Measurements from ENCODE around the gene KCNE3.

DNA sequence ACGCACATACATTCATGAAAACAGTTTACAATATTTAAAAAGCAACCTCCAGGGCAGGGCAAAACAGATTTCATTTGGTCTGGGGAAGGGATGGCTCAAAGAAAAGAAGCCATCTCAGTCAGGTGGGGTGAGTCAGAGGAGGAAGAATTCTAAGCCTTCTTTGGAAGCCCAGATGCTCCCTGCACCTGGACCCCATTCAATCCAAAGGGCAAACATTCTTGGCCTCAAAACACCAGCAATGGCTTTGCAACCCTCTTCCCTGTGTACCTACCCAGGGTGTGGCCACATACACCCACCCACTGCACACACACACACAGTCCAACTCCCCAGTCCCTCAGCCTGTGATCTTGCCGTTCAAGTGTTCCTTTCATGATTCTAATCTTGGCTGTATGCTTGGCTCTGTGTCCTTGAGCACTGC is 2.0 kb downstream of the KCNE3 start:
- TF ChIP-seq, protein P1, sequence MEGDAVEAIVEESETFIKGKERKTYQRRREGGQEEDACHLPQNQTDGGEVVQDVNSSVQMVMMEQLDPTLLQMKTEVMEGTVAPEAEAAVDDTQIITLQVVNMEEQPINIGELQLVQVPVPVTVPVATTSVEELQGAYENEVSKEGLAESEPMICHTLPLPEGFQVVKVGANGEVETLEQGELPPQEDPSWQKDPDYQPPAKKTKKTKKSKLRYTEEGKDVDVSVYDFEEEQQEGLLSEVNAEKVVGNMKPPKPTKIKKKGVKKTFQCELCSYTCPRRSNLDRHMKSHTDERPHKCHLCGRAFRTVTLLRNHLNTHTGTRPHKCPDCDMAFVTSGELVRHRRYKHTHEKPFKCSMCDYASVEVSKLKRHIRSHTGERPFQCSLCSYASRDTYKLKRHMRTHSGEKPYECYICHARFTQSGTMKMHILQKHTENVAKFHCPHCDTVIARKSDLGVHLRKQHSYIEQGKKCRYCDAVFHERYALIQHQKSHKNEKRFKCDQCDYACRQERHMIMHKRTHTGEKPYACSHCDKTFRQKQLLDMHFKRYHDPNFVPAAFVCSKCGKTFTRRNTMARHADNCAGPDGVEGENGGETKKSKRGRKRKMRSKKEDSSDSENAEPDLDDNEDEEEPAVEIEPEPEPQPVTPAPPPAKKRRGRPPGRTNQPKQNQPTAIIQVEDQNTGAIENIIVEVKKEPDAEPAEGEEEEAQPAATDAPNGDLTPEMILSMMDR (IDR thresholded peaks at IDR 0.05) = no peak
- TF ChIP-seq POLR2A (IDR thresholded peaks at IDR 0.05) = no peak
- no peak for TF ChIP-seq EP300 (IDR thresholded peaks at IDR 0.05)
- TF ChIP-seq POLR2AphosphoS5 (IDR thresholded peaks at IDR 0.05) = peak in 1 of 3 donors; percentile 77
